ENCODE results near the gene KRIT1.

KRIT1 gene

GRCh38 chr7:92150450-92151017 is 95.2 kb downstream of the KRIT1 start:
- DNase-seq (ENCODE audit: low read depth), result no peak

GRCh38 chr7:92149736-92150239 is 95.9 kb downstream of the KRIT1 start:
- DNase-seq (ENCODE audit: low read depth), result no peak
